Gastroesophageal sphincter (tissue), 3 donors: ENCODE data around the gene GRAMD2B.
A peak's percentile ranks its signal among the peaks of the same experiment; 100 is the strongest.

ENCODE experiments used
- CTCF ChIP-seq, 4 experiments: fragments of 200-600 bp in 2 of 4; fragments of 450-650 bp in 2 of 4; sonication (generic) in 1 of 4; IDR thresholded peaks; one replicate each; pipeline ENCODE4 v1.5.1; 2017 to 2019; ENCODE audit warnings: antibody characterized with exemption in 4 of 4, mild to moderate bottlenecking in 2 of 4, moderate library complexity in 2 of 4
- EP300 ChIP-seq: sonication (generic); formaldehyde crosslinking; IDR thresholded peaks from one replicate; pipeline ENCODE4 v1.6.1; 2017; ENCODE audit warnings: antibody characterized with exemption, mild to moderate bottlenecking

- TF ChIP-seq CTCF (IDR thresholded peaks at IDR 0.05) = peak in 2 of 4 experiments; percentile 13 to 50
- TF ChIP-seq EP300 = no peak
These were observed 76.7 kb downstream of the GRAMD2B start for GRCh38 chr5:126499853-126500342.
